HEK293 (cell line): ENCODE data around the gene MIEN1.

Experiments used
- CTCF ChIA-PET: fragments of 350-600 bp; formaldehyde crosslinking; extraction: SDS; loops from one replicate; lab custom pipeline; 2021; ENCODE audit warnings: antibody characterized with exemption; lab: Yijun Ruan, JAX
- POLR2A ChIA-PET: fragments of 300-600 bp; formaldehyde crosslinking; extraction: SDS; loops from one replicate; lab custom pipeline; 2020; ENCODE audit warnings: antibody characterized with exemption, inconsistent platforms; lab: Yijun Ruan, JAX
- H3K27ac ChIP-seq: fragments of 200-500 bp; sonication (Bioruptor generic); 2 replicates; pipeline ENCODE4 v1.5.1; 2014; ENCODE audit warnings: low read depth, low read length, control low read depth, inconsistent platforms; ENCODE audit errors: extremely low read depth
- H3K36me3 ChIP-seq, 2 experiments: fragments of 200-500 bp in 1 of 2; sonication (Bioruptor generic) in 1 of 2; 1 replicate in 1 of 2; 2 replicates in 1 of 2; pipeline ENCODE4 v1.5.1; 2014 to 2017; ENCODE audit warnings: inconsistent platforms in 2 of 2, low read length in 2 of 2; ENCODE audit not compliant: control insufficient read depth in 2 of 2, insufficient read depth in 1 of 2
- H3K4me1 ChIP-seq: fragments of 200-500 bp; sonication (Bioruptor generic); 2 replicates; pipeline ENCODE4 v1.5.1; 2014; ENCODE audit warnings: mild to moderate bottlenecking, low read length, inconsistent platforms; ENCODE audit not compliant: control insufficient read depth, insufficient read depth
- H3K4me3 ChIP-seq: 2 replicates; pipeline ENCODE4 v1.5.1; 2011; ENCODE audit warnings: low read depth, mild to moderate bottlenecking, control low read depth, low read length, moderate library complexity
- H3K9me3 ChIP-seq: fragments of 200-500 bp; sonication (Bioruptor generic); 2 replicates; pipeline ENCODE4 v1.5.1; 2014; ENCODE audit warnings: low read depth, low read length, inconsistent platforms; ENCODE audit not compliant: control insufficient read depth, insufficient read depth
- AEBP2 ChIP-seq: fragments of 450-650 bp; formaldehyde crosslinking; IDR thresholded peaks from 2 replicates; pipeline ENCODE4 v1.5.1; 2016; ENCODE audit warnings: missing biosample characterization, missing genetic modification characterization, borderline replicate concordance
- YY1 ChIP-seq: fragments of 450-650 bp; formaldehyde crosslinking; IDR thresholded peaks from 2 replicates; pipeline ENCODE4 v1.5.1; 2018; ENCODE audit warnings: missing biosample characterization, missing genetic modification characterization
- ZBTB7A ChIP-seq: fragments of 450-650 bp; formaldehyde crosslinking; IDR thresholded peaks from 2 replicates; pipeline ENCODE4 v1.5.1; 2016; ENCODE audit warnings: low read depth, missing biosample characterization, missing genetic modification characterization
- ZNF155 ChIP-seq: fragments of 450-650 bp; formaldehyde crosslinking; IDR thresholded peaks from 2 replicates; pipeline ENCODE4 v1.5.1; 2016; ENCODE audit warnings: missing biosample characterization, missing genetic modification characterization
- ZNF175 ChIP-seq: fragments of 450-650 bp; formaldehyde crosslinking; IDR thresholded peaks from 2 replicates; pipeline ENCODE4 v1.5.1; 2016; ENCODE audit warnings: missing biosample characterization, missing genetic modification characterization
- ZNF211 ChIP-seq: fragments of 450-650 bp; formaldehyde crosslinking; IDR thresholded peaks from 2 replicates; pipeline ENCODE4 v1.5.1; 2016; ENCODE audit warnings: low read depth, missing biosample characterization, missing genetic modification characterization
- ZNF214 ChIP-seq: fragments of 450-650 bp; formaldehyde crosslinking; IDR thresholded peaks from 2 replicates; pipeline ENCODE4 v1.5.1; 2017; ENCODE audit warnings: missing biosample characterization, mild to moderate bottlenecking, missing genetic modification characterization, borderline replicate concordance
- ZNF221 ChIP-seq: fragments of 450-650 bp; formaldehyde crosslinking; IDR thresholded peaks from 2 replicates; pipeline ENCODE4 v1.5.1; 2017; ENCODE audit warnings: missing biosample characterization, missing genetic modification characterization, borderline replicate concordance
- ZNF274 ChIP-seq, 2 experiments: fragments of 200-500 bp in 1 of 2; fragments of 450-650 bp in 1 of 2; sonication (Bioruptor generic) in 1 of 2; formaldehyde crosslinking in 1 of 2; IDR thresholded peaks; 2 replicates each; pipeline versions ENCODE4 v1.5.1 to v1.6.1; 2014 to 2016; ENCODE audit warnings: borderline replicate concordance in 1 of 2, inconsistent platforms in 1 of 2, low read length in 1 of 2, missing biosample characterization in 1 of 2, missing genetic modification characterization in 1 of 2
- ZNF302 ChIP-seq: fragments of 450-650 bp; formaldehyde crosslinking; IDR thresholded peaks from 2 replicates; pipeline ENCODE4 v1.5.1; 2016; ENCODE audit warnings: missing biosample characterization, missing genetic modification characterization, low read depth
- ZNF335 ChIP-seq: fragments of 450-650 bp; formaldehyde crosslinking; conservative IDR thresholded peaks from 2 replicates; pipeline ENCODE4 v1.5.1; 2016; ENCODE audit warnings: missing biosample characterization, missing genetic modification characterization
- ZNF37A ChIP-seq: fragments of 450-650 bp; IDR thresholded peaks from 2 replicates; pipeline ENCODE4 v1.5.1; 2018; ENCODE audit warnings: missing biosample characterization, missing genetic modification characterization
- ZNF404 ChIP-seq: fragments of 450-650 bp; formaldehyde crosslinking; IDR thresholded peaks from 2 replicates; pipeline ENCODE4 v1.5.1; 2017; ENCODE audit warnings: missing biosample characterization, missing genetic modification characterization
- ZNF426 ChIP-seq: fragments of 450-650 bp; formaldehyde crosslinking; IDR thresholded peaks from 2 replicates; pipeline ENCODE4 v1.5.1; 2017; ENCODE audit warnings: missing biosample characterization, missing genetic modification characterization, mild to moderate bottlenecking, inconsistent platforms, moderate library complexity
- ZNF510 ChIP-seq: fragments of 450-650 bp; formaldehyde crosslinking; IDR thresholded peaks from 2 replicates; pipeline ENCODE4 v1.5.1; 2018; ENCODE audit warnings: mild to moderate bottlenecking, missing genetic modification characterization, missing biosample characterization; ENCODE audit not compliant: insufficient replicate concordance
- ZNF555 ChIP-seq: fragments of 450-650 bp; formaldehyde crosslinking; conservative IDR thresholded peaks from 2 replicates; pipeline ENCODE4 v1.5.1; 2017; ENCODE audit warnings: missing biosample characterization, mild to moderate bottlenecking, missing genetic modification characterization, inconsistent platforms
- ZNF560 ChIP-seq: fragments of 450-650 bp; formaldehyde crosslinking; IDR thresholded peaks from 2 replicates; pipeline ENCODE4 v1.5.1; 2017; ENCODE audit warnings: missing biosample characterization, missing genetic modification characterization, borderline replicate concordance
- ZNF600 ChIP-seq: fragments of 450-650 bp; formaldehyde crosslinking; IDR thresholded peaks from 2 replicates; pipeline ENCODE4 v1.5.1; 2016; ENCODE audit warnings: missing biosample characterization, missing genetic modification characterization
- ZNF76 ChIP-seq: fragments of 450-650 bp; formaldehyde crosslinking; IDR thresholded peaks from 2 replicates; pipeline ENCODE4; 2016; ENCODE audit warnings: low read depth, missing biosample characterization, missing genetic modification characterization, borderline replicate concordance
- TF ChIP-seq, protein P1 (sequence below): IDR thresholded peaks from 2 replicates; pipeline ENCODE4 v1.6.1; 2011; ENCODE audit warnings: mild to moderate bottlenecking, low read depth, low read length, borderline replicate concordance
- TF ChIP-seq, protein P2 (sequence below): fragments of 450-650 bp; formaldehyde crosslinking; IDR thresholded peaks from 2 replicates; pipeline ENCODE4 v1.5.1; 2017; ENCODE audit warnings: missing biosample characterization, missing genetic modification characterization
- TF ChIP-seq, protein P3 (sequence below): fragments of 450-650 bp; formaldehyde crosslinking; IDR thresholded peaks from 2 replicates; pipeline ENCODE4 v1.5.1; 2017; ENCODE audit warnings: missing biosample characterization, missing genetic modification characterization

MIEN1 gene

DNA sequence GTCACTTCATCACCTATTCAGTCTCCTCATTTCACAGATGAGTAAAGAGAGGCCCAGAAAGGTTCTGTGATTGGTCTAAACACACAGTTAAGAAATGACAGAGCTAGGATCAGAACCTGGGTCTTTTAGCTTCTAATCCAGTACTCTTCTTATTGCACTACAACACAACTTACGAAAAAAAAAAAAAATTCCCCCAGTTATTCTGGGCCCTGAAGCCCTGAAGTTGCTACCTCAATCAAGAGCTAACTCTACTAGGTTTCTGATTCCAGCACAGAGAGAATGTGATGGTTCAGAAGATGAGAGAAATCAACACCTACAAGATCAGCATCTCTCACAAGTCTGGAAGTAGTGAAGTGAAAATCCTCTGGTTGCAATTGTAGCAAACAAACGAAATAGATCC lies 44.7 kb upstream of the MIEN1 start:
- H3K36me3 ChIP-seq: no peaks in the 10 kb centered on the region
- no peak for TF ChIP-seq ZNF37A (tag by site-specific recombination)
- no peak for TF ChIP-seq ZNF426
- TF ChIP-seq ZNF600 (tag by site-specific recombination): no peak
- no peak for TF ChIP-seq ZNF214 (tag by site-specific recombination)
- TF ChIP-seq ZNF175: no peak
- TF ChIP-seq ZNF155 (tag by site-specific recombination): no peak
- no peak for TF ChIP-seq AEBP2 (tag by site-specific recombination)
- TF ChIP-seq YY1 (tag by site-specific recombination): no peak
- no peak for TF ChIP-seq ZNF404 (tag by site-specific recombination)
- no peak for TF ChIP-seq ZBTB7A
- TF ChIP-seq ZNF211 (tag by site-specific recombination): no peak
- TF ChIP-seq ZNF560 (tag by site-specific recombination): no peak
- no peak for TF ChIP-seq ZNF302
- TF ChIP-seq ZNF555: no peak
- no peak for TF ChIP-seq ZNF76 (tag by site-specific recombination)
- no peak for TF ChIP-seq ZNF510 (tag by site-specific recombination)
- TF ChIP-seq, all 188 proteins: peak for 0
- no peak overlapping the region for H3K27ac ChIP-seq
- CTCF ChIA-PET: interaction anchor here (0.6 to 0.7 kb wide), 5 partner anchors 121 to 853 kb away, joined by 3 to 7 read pairs (median 4); no protein-coding TSS in a partner anchor
- peaks cover 18% of the 10 kb centered on the region for H3K4me1 ChIP-seq
- POLR2A ChIA-PET: interaction anchor here (0.6 to 0.7 kb wide), 2 partner anchors 11 to 178 kb away, joined by 3 read pairs; no protein-coding TSS in a partner anchor
- no peaks in the 10 kb centered on the region for H3K9me3 ChIP-seq
- no peak overlapping the region for H3K4me3 ChIP-seq

DNA sequence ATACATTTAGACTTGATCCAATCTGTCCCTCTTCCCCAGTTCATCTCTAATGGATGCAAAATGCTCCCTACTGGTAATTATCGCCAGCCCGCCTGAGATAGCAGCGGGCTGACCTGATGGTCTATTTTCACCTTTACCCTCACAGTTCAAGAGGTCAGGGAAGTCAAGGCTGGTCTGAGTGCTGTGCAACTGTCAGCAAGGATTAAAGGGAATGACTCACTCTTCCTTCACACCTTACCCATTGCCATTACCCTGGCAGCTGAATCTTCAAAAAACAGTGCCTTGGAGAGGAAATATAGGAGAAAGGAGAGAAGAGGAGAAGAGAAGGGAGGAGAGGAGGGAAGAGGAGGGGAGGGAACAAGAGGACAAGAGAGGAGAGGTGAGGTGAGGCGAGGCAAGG lies 43.7 kb upstream of the MIEN1 start:
- Histone ChIP-seq H3K36me3 (no peaks in the 10 kb centered on the region), H3K27ac (no peak overlapping the region), H3K4me3 (no peak overlapping the region), H3K9me3 (no peaks in the 10 kb centered on the region), H3K4me1 (peaks cover 25% of the 10 kb centered on the region)
- ChIA-PET POLR2A (no interaction called here), CTCF (no interaction called here)
- TF ChIP-seq, protein P1, sequence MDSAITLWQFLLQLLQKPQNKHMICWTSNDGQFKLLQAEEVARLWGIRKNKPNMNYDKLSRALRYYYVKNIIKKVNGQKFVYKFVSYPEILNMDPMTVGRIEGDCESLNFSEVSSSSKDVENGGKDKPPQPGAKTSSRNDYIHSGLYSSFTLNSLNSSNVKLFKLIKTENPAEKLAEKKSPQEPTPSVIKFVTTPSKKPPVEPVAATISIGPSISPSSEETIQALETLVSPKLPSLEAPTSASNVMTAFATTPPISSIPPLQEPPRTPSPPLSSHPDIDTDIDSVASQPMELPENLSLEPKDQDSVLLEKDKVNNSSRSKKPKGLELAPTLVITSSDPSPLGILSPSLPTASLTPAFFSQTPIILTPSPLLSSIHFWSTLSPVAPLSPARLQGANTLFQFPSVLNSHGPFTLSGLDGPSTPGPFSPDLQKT: no peak
- TF ChIP-seq, protein P2, sequence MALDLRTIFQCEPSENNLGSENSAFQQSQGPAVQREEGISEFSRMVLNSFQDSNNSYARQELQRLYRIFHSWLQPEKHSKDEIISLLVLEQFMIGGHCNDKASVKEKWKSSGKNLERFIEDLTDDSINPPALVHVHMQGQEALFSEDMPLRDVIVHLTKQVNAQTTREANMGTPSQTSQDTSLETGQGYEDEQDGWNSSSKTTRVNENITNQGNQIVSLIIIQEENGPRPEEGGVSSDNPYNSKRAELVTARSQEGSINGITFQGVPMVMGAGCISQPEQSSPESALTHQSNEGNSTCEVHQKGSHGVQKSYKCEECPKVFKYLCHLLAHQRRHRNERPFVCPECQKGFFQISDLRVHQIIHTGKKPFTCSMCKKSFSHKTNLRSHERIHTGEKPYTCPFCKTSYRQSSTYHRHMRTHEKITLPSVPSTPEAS (tag by site-specific recombination): no peak
- TF ChIP-seq, protein P3, sequence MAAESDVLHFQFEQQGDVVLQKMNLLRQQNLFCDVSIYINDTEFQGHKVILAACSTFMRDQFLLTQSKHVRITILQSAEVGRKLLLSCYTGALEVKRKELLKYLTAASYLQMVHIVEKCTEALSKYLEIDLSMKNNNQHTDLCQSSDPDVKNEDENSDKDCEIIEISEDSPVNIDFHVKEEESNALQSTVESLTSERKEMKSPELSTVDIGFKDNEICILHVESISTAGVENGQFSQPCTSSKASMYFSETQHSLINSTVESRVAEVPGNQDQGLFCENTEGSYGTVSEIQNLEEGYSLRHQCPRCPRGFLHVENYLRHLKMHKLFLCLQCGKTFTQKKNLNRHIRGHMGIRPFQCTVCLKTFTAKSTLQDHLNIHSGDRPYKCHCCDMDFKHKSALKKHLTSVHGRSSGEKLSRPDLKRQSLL (tag by site-specific recombination): no peak
- TF ChIP-seq ZNF221 (tag by site-specific recombination): no peak
- TF ChIP-seq ZNF335 (tag by site-specific recombination): no peak
- TF ChIP-seq ZNF274 (IDR thresholded peaks at IDR 0.05; ENCODE audit: low read length): no peak
- TF ChIP-seq ZNF274 (tag by site-specific recombination; IDR thresholded peaks at IDR 0.05; ENCODE audit: borderline replicate concordance): no peak
